SKM-1 treated with dmso at 0.1 percent for 144 hours (cell line): ENCODE results near the gene ABCA2.
"Not testable (repeated sequence)": the region's sequence is repeated elsewhere in the genome, so short reads cannot be mapped to it uniquely, and the experiment has no call there.

Source experiments
- DNase-seq: peaks from one replicate; lab custom pipeline; 2025; ENCODE audit not compliant: unreplicated experiment; lab: John Stamatoyannopoulos, UW

Gene ABCA2

DNA sequence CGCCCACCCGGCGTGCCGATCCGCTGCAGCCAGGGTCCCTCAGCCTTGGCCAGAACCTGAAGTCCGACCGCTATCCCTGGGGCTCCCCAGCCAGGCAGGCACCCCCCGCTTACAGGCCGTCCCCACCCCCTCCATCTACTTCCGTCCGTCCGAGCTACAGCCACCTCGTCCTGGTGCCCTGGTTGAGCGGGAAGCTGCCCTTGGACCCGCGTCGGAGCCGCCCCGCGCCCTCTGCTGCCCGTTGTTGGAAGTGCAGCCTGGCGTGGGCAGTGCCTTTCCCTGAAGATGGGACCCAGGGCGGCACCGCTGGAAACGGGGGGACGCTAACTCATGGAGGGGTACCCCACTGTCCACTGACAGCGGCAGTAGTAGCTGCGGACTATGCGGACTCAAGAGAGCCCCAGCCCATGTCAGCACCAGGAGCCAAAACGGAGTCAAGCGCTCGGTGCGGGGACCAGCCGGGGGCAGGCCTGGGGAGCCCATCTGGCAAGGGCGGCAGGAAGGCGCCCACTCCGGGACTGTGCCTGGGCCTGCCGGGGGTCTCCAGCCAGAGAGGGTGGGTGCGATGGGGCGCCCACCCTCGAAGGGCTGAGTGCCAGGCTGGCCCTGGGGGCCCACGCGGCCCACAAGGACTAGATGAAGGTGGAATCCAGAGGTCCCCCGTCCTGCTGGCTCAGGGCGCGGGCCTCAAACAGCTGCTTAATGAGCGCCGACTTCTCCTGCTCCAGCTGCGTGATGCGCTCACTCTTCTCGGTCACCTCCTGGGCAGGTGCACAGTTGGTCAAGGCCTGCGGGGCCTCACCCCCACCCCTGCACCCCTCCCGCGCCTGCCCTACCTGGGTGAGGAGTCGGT, 36.2 kb upstream of the ABCA2 start:
- peak; percentile 44 for DNase-seq

DNA sequence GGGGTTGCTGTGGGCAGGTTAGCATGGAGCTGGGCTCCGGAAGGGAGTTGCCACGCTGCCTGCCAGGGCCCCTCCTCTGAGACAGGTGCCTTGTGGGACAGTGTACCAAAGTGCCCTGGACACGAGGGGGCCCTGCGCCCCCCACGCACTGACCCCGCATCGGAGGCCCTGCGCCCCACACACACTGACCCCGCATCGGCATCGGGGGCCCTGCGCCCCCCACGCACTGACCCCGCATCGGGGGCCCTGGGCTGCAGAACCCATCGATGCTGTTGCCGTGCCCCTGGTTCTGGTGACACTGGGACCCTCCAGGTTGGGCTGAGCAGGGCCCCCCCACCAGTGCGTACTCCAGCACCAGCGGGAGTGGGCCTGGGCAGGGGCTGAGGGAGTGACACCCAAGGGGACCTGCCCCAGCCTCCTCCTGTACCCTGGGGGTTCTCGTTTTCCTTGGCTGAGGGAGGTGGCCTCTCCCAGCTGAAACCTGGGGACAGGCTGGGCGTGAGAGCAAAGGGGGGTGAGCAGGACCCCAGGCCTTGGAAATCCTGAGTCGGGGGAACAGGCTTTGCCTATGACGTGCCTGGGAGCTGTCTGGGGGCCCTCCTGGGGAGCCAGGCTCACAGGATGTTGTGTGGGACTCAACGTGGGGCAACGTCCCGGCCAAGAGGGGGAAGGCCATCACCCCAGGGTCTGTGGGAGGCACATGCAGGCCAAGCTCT, 35.4 kb upstream of the ABCA2 start:
- no peak for DNase-seq

DNA sequence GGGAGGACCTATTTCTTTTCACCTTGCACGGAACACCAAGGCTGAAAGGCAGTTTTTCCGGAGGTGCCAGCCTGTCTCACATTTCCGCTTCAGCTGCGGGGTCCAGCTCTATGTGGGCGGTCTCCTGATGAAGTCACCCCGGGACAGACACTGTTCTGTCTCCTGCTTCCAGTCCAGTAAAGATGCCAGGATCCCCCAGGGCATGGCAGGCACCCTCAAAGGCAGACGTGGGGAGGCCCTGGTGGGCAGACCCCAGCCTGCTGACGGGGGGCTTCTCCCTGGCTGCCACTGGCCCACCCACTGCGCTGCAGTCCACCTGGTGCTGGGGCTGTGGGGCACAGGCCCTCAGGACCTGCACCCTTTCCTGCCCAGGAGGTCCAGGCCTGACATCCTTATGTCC, 34.8 kb upstream of the ABCA2 start:
- not testable (repeated sequence) for DNase-seq

DNA sequence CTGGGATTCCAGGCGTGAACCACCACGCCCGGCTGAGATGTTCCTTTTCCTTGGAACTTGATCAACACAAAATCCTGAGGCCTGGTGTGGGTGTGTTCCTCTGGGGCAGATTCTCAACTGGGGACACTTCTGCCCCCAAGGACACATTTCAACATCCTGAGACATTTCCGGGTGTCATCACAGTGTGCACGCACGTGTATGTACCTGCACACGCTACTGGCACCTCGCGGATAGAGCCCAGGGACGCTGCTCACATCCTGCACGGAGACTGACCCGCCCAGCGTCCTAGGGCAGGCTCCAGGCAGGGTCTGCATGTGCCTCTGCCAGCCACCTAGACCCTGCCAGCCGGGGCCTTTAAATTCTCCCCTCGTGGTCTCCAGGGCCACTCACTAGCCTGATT, 34.3 kb upstream of the ABCA2 start:
- DNase-seq = no peak

DNA sequence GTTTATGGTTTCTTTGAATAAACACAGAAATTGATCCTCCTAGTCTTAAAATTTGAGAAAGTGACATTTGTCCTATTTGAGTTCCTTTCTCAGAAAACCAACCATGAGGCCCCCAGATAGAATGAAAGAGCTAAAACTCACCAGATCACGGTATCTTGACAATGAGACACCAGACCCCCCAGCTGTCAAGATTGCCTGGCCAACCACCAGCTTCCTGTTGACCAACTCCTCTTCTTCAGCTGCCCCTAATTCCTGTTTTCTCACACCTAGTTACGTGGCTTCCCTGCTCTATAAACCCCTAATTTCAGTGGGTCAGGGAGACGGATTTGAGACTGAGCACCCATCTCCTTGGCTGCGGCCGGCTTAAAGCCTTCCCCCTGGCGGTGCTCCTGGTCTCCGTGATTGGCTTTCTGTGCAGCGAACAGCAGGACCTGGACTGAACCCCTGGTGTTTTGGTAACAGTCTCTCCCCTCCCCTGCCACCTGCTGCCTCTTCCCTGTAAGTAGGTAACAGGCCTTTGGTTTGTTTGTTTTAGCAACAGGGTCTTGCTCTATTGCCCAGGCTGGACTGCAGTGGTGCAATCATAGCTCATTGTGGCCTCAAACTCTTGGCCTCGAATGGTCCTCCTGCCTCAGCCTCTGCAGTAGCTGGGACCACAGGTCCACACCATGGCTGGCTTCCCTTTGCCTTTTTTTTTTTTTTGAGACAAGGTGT, 30.6 kb upstream of the ABCA2 start:
- no peak for DNase-seq

DNA sequence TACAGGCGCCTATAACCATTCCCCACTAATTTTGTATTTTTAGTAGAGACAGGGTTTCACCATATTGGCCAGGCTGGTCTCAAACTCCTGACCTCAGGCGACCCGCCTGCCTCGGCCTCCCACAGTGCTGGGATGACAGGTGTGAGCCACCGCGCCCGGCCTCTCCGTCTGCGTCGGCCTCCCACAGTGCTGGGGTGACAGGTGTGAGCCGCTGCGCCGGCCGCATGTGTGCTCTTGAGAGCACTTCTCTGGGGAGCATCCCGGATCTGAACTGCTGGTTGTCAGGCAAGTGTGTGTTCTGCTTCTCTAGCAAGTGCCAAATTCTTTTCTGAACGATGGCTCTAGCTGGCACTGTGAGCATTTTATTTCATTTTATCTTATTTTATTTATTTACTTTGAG, 29.5 kb upstream of the ABCA2 start:
- DNase-seq = no peak

DNA sequence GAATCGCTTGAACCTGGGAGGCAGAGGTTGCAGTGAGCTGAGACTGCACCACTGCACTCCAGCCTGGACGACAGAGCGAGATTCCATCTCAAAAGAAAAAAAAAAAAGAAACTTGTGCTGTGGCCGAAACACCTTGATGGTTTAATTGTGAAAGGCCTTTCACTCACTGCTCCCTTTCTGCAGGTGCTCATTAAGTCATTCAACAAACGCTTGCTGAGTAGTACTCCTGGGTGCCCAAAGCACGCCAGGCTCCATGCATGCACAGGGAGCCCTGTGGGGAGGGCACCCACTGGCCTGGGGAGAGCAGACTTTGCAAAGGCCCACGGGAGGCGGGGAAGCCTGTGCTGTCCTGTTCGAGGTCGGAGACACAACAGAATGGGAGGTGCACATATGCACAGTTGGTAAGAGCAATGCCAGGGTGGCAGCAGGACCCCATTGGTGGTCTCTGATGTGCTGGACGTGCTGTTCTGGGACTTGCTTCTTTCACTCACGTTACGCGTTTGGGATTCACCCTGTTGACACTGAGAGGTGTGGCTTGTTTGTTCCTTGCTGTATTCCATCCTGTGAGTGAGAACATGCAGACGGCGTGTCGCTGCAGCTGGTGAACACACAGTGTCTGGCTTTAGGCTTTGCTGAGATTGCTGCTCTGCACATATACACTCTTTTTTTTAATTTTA, 28.8 kb upstream of the ABCA2 start:
- no peak for DNase-seq

DNA sequence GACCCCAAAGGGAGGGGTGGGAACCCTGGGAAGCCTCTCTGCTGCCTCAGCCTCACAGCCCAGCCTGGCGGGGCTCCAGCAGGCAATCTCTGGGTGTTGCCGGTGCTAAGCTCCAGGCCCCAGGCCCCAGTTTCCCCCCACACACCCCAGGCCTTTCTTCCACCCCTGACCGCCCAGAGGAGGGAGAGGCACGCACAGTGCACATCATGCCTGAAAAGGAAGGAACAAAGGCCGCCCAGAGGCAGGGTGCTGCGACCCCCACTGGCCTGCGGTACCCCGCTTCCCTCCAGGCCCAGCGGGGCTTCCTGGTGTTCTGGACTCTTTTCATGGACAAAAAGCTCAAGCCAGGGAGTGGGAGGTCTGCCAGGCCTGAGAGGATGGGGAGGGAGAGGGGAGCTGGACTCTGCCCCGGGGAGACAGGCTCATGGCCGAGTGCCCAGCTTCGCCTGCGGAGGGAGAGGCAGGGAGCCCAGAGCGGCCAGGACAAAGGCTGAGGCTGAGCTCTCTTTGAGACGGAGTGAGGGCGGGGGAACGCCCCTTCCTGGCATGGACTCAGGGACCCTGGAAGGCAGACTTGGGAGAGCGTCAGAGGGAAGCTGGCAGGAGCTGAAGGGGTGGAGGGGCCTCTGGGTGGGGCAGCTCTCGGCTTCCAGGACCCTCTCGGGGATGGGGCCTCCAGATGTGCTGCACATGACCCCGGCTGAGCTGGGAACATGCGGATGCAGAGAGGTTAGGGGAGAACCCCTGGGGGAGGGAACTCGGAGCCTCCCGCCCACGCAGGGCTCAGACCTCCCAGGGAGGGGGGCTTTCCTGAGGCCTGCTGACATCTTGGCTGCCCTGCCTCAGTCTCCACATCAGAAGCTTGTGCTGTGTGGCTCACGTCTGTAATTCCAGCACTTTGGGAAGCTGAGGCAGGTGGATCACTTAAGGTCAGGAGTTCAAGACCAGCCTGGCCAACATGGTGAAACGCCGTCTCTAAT, 27.6 kb upstream of the ABCA2 start:
- DNase-seq = no peak

DNA sequence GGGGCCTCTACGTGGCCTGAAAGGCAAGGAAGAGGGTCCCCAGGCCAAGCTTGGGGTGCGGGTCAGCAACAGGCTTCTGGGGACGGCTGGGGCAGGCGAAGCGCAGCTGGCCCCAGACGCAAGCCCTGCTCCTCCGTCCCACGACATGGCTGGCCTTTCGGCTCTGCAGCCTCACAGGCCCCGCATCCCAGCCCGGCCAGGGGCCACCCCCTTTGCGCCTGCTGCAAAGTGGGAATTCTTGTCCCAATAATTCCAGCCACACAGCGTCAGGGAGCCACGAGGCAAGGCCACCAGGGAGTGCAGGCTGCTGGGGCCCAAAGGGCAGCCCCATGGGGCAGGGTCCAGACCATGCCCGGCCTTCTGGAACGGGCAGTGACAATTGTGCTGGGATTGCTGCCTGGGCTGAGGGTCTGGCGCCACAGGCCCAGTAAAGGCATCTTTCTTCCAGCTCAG, 26.9 kb upstream of the ABCA2 start:
- no peak for DNase-seq

DNA sequence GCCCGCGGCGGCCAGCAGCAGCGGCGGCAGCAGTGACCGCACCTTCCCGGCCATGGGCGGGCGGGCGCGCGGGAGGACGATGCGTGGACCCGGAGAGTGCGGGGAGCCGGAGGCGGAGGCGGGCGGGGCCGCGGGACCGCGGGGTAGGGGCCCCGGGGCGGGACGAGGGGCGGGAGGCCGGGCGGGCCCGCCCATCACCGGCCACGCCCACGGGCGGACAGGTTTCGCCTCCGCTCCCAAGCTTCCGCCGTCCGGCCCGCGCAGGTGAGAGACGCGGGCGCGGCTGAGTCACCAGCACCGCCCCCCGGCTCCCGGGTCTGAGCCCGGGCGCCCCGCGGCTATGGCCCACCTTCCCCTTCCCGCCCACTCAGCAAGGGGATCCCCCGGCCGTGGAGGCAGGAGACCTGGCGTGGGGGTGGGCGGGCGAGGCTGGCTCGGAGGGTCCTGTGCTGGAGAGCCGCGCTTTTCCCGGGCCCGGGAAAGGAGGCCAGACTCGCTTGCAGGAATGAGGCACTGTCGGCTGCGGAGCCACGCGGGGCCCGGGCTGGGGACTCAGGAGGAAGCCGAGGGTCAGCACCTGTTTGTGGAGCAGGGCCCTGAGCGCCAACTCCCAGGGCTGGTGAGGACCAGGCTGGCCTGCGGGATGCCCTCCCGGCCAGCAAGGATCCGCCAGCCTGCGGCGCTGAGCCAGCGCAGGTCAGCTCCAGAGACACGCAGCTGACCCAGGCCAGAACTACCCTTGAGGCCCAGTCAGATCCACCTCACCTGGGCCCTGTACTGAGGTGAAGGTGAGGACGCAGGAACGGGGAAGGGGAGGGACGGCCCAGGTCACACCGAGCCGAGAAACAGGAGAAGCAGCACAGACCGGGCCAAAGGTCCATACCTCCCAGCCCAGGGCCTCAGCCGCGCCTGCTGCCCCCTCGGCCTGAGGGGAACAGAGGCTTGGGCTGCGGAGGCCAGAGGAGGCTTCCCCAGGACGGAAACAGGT, 26.2 kb upstream of the ABCA2 start, which contains the start of gene ENTPD2:
ENTPD2 (minus strand) TSS at position 118 of the 988 bp plus-strand sequence; CDS start at position 54, 64 bp downstream.
- no peak for DNase-seq

DNA sequence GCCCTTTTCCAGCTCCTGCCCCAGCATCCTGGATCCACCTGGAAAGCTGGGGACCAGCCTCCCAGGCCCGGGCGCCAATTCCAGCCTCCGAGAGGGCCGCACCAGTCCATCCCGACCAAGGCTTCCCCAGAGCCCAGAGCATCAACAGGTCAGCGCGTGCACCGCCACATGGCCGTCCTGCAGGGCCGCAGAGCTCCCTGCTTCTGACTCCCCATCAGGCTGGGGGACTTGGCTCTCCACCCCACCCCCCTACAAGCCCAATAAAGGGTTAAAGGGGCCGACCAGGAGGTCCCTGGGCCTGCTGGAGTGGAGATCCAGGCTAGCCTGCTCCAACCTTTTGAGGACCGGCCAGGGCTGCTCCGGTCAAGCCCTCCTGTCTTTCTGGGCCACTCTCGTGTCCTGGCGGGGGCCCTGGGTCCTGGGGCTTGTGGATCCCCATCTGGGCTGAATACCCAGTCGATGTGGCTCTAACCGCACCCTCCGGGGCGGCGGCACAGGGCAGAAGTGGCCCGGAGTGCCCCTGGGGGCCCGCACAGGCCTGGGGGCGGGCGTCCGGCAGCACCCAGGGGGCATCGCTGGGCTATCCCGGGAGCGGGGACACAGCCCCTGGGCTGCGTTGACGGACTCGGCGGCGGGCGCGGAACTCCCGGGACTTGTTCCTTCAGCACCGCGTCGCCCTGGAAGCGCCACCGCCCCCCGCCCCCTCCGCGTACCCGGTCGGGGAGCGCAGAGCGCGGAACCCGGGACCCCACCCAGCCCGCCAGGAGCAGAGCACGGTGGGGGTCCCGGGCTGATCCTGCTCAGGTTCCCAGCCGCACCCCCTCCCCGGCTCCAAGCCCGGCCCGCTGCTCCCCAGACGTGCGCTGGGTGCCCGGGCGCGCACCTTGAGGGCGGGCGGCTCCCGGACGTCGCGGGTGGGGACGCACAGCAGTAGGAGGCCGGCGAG, 25.2 kb upstream of the ABCA2 start:
- no peak for DNase-seq

DNA sequence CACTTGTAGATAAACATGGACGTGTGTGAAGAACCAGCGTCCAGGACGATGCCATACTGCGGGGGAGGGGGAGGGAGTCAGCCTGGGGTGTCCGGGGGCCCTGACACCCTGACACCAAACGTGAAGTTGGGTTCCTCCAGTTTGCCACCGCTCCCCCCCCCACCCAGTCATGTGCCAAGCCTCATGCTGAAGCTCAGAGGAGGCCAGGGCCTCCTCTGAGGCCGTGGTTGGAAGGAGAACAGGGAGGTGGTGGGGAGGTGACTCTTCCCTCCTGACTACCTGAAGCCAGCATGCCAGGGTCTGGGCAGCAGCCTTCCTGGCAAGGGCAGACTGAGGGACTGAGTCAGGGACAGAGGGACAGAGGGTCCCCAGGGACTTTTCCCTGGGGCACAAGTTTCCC, 24.3 kb upstream of the ABCA2 start:
- DNase-seq = no peak

DNA sequence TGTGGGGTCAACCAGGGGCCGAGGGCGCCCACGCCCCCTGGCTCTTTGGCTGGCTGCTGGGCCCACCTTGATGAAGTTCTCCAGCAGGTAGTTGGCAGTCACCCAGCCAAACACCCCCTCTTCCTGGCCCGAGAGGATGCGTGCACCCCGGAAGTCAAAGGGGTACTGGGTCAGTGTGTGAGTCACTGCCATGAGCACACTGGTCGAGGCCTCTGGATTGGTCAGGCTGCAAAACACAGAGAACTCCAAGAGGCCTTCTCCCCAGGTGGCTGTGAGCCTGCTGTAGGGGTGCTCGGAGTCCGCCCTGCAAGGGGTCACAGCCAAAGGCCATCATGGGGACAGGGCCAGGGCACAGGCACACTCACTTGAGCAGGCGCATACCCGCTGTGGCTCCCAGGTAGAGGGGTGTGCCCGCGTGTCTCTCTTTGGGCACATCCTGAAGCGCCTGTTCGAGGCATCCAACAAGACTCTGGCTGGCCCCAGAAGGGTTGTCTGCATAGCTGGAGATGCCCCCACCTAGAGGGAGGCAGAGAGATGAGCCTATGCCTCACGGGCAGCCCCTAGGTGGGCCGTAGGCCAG, 23.2 kb upstream of the ABCA2 start:
- no peak for DNase-seq

DNA sequence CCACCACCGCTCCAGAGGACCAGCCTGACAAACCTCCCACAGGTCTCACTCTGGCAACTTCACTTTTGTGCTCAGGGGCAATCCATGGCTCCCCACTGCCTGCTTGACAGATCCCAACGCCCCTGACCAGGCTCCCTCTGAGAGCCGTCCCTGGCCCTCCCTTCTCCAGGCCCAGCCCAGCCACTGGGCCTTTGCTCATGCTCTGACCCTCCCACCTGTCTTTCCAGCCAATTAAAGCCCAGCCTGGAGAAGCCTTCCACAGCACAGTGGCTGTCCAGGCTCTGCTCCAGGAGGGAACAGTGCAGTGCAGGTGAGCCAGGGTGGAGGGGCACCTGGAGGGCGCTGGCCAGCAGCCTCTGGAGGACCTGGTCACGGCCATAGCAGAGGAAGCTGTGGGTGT, 22.5 kb upstream of the ABCA2 start:
- DNase-seq = no peak

DNA sequence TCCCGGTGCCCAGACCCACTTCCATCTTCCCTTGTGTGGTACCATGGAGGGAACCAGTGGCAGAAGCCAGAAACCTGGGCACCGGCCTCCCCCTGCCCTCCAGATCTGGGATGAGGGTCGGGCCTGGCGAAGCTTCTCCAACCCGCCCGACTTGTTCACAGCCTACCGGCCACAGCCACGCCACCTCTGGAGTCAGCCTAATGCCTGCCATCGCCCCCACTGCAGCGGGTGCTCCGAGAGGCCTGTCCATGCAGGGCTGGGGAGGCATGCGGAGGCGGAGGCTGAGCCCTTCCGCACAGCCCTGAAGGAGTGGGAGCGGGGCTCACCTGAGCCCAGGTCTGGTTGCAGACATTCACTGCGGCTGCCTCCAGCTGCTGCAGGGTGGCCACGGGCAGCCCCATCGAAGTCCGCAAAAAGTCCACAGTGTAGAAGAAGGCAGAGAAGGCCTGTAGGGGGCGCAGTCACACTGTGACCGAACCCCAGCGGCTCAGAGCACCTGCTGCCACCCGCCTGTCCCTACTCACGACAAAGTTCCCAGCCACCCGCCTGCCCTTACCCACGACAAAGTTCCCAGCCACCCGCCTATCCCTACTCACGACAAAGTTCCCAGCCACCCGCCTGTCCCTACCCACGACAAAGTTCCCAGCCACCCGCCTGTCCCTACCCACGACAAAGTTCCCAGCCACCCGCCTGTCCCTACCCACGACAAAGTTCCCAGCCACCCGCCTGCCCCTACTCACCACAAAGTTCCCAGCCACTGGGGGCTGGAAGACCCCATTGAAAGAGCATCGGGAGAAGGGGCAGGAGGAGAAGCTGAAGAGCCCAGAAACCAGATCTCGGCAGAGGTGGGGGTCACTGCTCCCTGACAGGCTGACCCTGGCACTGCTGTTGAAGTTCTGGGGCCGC, 21.8 kb upstream of the ABCA2 start:
- DNase-seq = peak; percentile 52
